ENCODE measurements around the gene C20orf202. TPM values are rescaled to one million over a fixed set of nuclear protein-coding genes. Genes with fewer than 3 reads are reported as not detected.
"Not testable (repeated sequence)": the region's sequence is repeated elsewhere in the genome, so short reads cannot be mapped to it uniquely, and the experiment has no call there.

The C20orf202 gene
- total and polyA plus RNA-seq, 8 donors = 0.13 to 0.23 (median 0.16) TPM; not detected in 4

DNA sequence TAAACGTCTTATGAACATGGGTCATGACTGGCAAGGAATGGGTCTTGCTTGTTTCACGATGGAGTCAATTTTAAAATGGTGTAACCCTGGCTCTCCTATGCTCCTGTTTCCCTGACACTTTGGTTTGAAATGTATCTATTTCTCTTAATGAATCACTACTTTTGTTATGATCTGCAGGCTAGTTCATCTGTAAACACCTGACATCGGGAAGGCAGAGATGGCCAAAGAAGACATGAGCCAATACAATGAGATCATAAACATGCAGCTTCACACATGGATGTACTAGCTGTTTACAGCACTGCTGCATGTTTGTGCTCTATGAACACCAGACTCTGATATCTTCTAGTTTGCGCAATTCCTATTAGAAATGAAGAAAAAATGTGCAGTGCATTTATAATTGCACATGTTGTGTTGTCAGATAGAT is 11.6 kb downstream of the C20orf202 start:
- no peak for ATAC-seq
- H3K36me3 ChIP-seq = no peaks in the 10 kb centered on the region
- WGBS, 2 donors = 45 to 49% methylated on average over 4 of the region's 4 CpGs
- no peaks in the 10 kb centered on the region for H3K9me3 ChIP-seq
- H3K27me3 ChIP-seq = peaks cover 0 to 5% (median 0%) of the 10 kb centered on the region in 4 donors
- intact Hi-C loops (cut with DNase I) = no loop called here
- H3K27ac ChIP-seq = no peak overlapping the region
- no peaks in the 10 kb centered on the region for H3K4me1 ChIP-seq
- no peak overlapping the region for H3K4me3 ChIP-seq
- TF ChIP-seq, protein P1, sequence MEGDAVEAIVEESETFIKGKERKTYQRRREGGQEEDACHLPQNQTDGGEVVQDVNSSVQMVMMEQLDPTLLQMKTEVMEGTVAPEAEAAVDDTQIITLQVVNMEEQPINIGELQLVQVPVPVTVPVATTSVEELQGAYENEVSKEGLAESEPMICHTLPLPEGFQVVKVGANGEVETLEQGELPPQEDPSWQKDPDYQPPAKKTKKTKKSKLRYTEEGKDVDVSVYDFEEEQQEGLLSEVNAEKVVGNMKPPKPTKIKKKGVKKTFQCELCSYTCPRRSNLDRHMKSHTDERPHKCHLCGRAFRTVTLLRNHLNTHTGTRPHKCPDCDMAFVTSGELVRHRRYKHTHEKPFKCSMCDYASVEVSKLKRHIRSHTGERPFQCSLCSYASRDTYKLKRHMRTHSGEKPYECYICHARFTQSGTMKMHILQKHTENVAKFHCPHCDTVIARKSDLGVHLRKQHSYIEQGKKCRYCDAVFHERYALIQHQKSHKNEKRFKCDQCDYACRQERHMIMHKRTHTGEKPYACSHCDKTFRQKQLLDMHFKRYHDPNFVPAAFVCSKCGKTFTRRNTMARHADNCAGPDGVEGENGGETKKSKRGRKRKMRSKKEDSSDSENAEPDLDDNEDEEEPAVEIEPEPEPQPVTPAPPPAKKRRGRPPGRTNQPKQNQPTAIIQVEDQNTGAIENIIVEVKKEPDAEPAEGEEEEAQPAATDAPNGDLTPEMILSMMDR (IDR thresholded peaks at IDR 0.05) = no peak
- no peak for DNase-seq
- no peak for FAIRE-seq

DNA sequence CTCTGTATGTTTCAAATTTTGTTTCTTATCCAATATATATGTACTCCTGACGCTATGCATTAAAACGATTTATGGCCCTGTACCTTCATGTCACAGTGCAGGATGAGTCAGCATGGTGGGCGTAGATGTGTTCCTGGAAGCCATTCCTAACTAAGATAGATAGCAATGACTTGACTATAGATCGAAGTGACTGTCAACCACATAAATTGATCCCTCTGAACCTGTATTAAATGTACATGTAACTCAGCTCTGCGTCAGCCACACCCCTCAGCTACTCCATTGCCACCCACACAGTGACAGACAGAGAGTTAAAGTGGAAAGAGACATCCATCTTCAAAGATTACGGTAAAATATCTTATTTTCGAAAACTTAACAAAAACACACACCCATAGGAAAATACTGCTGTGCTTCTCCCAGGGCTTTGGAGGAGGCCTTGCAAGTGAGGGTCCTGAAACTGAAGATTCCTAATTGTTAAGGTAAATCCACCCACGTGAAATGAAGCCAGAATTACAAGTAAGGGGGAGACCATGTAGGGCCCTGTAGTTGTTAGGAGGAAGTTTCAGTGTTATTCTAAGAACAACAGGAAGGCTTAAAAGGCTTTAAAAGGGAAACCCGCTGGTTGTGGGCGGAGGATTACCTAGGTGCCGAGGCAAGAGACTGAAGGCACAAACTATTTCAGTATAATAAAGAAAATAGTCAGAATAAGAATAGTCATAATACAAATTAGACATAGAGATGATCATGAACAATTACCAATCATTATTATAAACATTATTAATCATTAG is 12.3 kb downstream of the C20orf202 start:
- TF ChIP-seq, protein P1 (IDR thresholded peaks at IDR 0.05) = no peak
- no peaks in the 10 kb centered on the region for H3K9me3 ChIP-seq
- no peak overlapping the region for H3K4me3 ChIP-seq
- intact Hi-C loops (cut with DNase I) = no loop called here
- peaks cover 0 to 5% (median 0%) of the 10 kb centered on the region in 4 donors for H3K27me3 ChIP-seq
- H3K27ac ChIP-seq = no peak overlapping the region
- H3K36me3 ChIP-seq = no peaks in the 10 kb centered on the region
- DNase-seq = no peak
- ATAC-seq = no peak
- H3K4me1 ChIP-seq = no peaks in the 10 kb centered on the region
- no peak for FAIRE-seq
- 67 to 77% methylated on average over 11 of the region's 11 CpGs for WGBS, 2 donors

DNA sequence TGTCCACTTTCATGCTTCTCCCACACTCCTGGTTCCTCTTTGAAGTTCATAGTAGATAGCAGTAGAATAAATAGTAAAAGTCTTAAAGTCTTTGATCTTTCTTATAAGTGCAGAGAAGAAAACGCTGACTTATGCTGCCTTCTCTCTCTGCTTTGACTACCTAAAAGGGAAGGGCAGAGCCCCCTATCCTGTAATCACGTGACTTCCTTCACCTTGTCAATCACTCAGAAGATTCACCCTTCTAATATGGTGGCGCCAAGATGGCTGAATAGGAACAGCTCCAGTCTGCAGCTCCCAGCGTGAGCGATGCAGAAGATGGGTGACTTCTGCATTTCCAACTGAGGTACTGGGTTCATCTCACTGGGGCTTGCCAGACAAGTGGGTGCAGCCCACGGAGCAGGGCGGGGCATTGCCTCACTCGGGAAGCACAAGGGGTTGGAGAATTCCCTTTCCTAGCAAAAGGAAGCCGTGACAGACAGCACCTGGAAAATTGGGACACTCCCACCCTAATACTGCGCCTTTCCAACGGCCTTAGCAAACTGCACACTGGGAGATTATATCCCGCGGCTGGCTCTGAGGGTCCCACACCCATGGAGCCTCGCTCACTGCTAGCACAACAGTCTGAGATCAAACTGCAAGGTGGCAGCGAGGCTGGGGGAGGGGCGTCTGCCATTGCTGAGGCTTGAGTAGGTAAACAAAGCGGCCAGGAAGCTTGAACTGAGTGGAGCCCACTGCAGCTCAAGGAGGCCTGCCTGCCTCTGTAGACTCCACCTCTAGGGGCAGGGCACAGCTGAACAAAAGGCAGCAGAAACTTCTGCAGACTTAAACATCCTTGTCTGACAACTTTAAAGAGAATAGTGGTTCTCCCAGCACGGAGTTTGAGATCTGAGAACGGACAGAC is 13.5 kb downstream of the C20orf202 start:
- intact Hi-C loops (cut with DNase I); DNase-seq; H3K9me3 ChIP-seq; FAIRE-seq; H3K27me3 ChIP-seq; H3K27ac ChIP-seq; H3K36me3 ChIP-seq; H3K4me1 ChIP-seq; ATAC-seq; H3K4me3 ChIP-seq: not testable (repeated sequence)
- WGBS, 2 donors = 51 to 59% methylated on average over 19 of the region's 19 CpGs

DNA sequence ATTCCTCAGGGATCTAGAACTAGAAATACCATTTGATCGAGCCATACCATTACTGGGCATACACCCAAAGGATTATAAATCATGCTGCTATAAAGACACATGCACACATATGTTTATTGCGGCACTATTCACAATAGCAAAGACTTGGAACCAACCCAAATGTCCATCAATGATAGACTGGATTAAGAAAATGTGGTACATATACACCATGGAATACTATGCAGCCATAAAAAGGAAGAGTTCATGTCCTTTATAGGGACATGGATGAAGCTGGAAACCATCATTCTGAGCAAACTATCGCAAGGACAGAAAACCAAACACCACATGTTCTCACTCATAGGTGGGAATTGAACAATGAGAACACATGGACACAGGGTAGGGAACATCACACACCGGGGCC is 19.5 kb downstream of the C20orf202 start:
- H3K36me3 ChIP-seq; H3K4me1 ChIP-seq; intact Hi-C loops (cut with DNase I); ATAC-seq; DNase-seq; H3K27me3 ChIP-seq; H3K27ac ChIP-seq; FAIRE-seq; H3K4me3 ChIP-seq; H3K9me3 ChIP-seq: not testable (repeated sequence)
- 89% methylated on average over 4 of the region's 4 CpGs for WGBS, 2 donors

DNA sequence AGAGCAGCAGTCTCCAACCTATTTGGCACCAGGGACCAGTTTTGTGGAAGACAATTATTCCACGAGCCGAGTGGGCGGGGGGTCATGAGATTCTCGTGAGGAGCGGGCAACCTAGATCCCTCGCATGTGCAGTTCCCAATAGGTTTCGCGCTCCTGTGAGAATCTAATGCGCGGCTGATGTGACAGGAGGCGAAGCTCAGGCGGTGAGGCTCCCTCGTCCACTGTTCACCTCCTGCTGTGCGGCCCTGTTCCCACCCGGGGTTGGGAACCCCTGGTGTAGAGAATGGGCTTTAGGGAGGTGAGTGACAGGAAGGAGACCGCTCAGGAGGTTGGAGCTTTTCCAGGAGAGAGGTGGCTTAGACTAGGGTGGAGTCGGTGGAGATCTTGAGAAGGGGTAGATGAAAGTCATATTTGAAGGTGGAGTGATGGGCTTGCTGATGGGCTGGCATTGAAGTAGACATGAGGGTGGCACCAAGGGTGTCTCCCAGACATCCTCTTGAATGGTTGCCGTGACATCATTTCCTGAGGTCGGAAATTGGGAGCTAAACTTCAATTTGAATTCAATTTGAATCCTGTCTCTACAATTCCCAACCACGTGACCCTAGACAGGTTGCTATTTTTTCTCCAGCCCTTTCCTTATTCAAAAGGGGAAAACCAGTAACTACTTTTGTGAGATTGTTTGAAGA is 21.1 kb downstream of the C20orf202 start:
- Histone ChIP-seq H3K4me1 (peaks cover 0 to 9% (median 0%) of the 10 kb centered on the region in 3 donors), H3K9me3 (no peaks in the 10 kb centered on the region), H3K27ac (no peak overlapping the region), H3K27me3 (peaks cover 0 to 22% (median 3%) of the 10 kb centered on the region in 4 donors), H3K4me3 (no peak overlapping the region), H3K36me3 (no peaks in the 10 kb centered on the region)
- intact Hi-C loops (cut with DNase I) = no loop called here
- 78 to 82% methylated on average over 20 of the region's 20 CpGs for WGBS, 2 donors
- TF ChIP-seq, protein P1 (IDR thresholded peaks at IDR 0.05) = no peak
- FAIRE-seq = no peak
- peak in 1 of 6 donors; percentile 38 for DNase-seq
- ATAC-seq = no peak

All from pancreas (tissue), 10 donors.